ENCODE data around the gene SASH1.

- TF ChIP-seq, protein P1, sequence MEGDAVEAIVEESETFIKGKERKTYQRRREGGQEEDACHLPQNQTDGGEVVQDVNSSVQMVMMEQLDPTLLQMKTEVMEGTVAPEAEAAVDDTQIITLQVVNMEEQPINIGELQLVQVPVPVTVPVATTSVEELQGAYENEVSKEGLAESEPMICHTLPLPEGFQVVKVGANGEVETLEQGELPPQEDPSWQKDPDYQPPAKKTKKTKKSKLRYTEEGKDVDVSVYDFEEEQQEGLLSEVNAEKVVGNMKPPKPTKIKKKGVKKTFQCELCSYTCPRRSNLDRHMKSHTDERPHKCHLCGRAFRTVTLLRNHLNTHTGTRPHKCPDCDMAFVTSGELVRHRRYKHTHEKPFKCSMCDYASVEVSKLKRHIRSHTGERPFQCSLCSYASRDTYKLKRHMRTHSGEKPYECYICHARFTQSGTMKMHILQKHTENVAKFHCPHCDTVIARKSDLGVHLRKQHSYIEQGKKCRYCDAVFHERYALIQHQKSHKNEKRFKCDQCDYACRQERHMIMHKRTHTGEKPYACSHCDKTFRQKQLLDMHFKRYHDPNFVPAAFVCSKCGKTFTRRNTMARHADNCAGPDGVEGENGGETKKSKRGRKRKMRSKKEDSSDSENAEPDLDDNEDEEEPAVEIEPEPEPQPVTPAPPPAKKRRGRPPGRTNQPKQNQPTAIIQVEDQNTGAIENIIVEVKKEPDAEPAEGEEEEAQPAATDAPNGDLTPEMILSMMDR (IDR thresholded peaks at IDR 0.05; ENCODE audit: low read length): no peak
- no peak for TF ChIP-seq EZH2 (IDR thresholded peaks at IDR 0.05; ENCODE audit: borderline replicate concordance, low read length)
Measured at GRCh38 chr6:148595550-148595949, 252.9 kb downstream of the SASH1 start.
